Neural crest cell (in vitro differentiated cells): ENCODE data around the gene GPATCH4. TPM values are rescaled to one million over a fixed set of nuclear protein-coding genes. Genes with fewer than 3 reads are reported as not detected.

ENCODE experiments used
- DNase-seq: peaks from one replicate; pipeline ENCODE4 v3.0.0; 2021; ENCODE audit warnings: low read depth, mixed read lengths, low spot score
- H3K27ac Mint-ChIP-seq: one replicate; pipeline ENCODE4 v1.8.0; 2021; ENCODE audit warnings: mild to moderate bottlenecking, mixed read lengths; ENCODE audit not compliant: unreplicated experiment
- H3K27me3 Mint-ChIP-seq: 2 replicates; pipeline ENCODE4 v1.8.0; 2021; ENCODE audit warnings: low read depth, mild to moderate bottlenecking, mixed read lengths
- H3K36me3 Mint-ChIP-seq: 2 replicates; pipeline ENCODE4 v1.8.0; 2021; ENCODE audit warnings: low read depth, mild to moderate bottlenecking, mixed read lengths
- H3K4me1 Mint-ChIP-seq: 2 replicates; pipeline ENCODE4 v1.8.0; 2021; ENCODE audit warnings: mixed read lengths
- H3K4me3 Mint-ChIP-seq: one replicate; pipeline ENCODE4 v1.8.0; 2021; ENCODE audit warnings: mild to moderate bottlenecking, mixed read lengths
- H3K9me3 Mint-ChIP-seq: 2 replicates; pipeline ENCODE4 v1.8.0; 2021; ENCODE audit warnings: mixed read lengths
- total RNA-seq: library from RNA; stranded (reverse); gene quantifications from 2 replicates; pipeline ENCODE4 v1.2.1, GENCODE V29; 2021
- TF ChIP-seq, protein P1 (sequence below): fragments of 200-600 bp; sonication (generic); conservative IDR thresholded peaks from 2 replicates; pipeline ENCODE4 v1.5.0; 2021; ENCODE audit warnings: antibody characterized with exemption, mild to moderate bottlenecking

GPATCH4 gene
- total RNA-seq, 1 donor from 2014 or later = 40.6 TPM

DNA sequence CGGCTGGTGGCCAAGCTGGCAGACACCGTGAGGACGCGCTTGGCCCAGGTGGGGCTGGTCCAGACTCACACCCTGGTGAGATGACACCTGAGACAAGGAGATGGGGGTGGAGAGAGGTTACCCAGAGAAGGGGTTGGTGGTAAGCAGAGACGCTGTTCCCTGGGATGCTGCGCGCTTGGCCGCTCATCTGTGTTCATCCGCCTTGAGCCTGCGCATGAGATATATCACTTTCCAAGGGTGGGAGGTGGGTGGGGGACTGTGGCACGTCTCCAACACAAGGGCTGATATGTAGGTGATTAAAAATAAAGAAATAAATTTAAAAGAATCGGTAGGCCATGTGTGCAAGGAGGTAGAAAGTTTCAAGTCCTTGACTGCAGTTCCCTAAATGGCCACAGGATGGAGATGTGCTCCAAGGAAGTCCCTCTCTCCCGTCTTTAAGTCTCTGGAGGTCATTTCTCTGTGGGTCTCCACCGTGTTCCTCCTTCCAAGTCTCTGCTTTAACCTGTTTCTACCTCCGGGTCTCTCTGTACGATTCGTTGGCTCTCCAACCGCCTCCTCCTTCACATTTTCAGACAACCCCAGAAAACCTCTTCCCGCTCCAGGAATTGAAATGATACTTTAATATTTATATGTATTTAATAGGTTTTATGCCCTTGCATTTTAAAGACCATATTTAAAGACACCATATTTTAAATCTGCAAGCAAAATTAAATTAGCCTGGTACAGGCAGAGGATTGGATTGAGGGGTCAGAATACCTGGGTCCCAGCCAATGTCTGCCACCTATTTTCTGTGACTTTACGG, 17.3 kb downstream of the GPATCH4 start:
- peak; percentile 84 for DNase-seq
- Mint-ChIP-seq H3K36me3 (no peaks in the 10 kb centered on the region), H3K27me3 (no peaks in the 10 kb centered on the region), H3K4me1 (peaks cover 9% of the 10 kb centered on the region), H3K27ac (no peak overlapping the region), H3K9me3 (no peaks in the 10 kb centered on the region), H3K4me3 (peak overlapping the region; percentile 58)
- TF ChIP-seq, protein P1, sequence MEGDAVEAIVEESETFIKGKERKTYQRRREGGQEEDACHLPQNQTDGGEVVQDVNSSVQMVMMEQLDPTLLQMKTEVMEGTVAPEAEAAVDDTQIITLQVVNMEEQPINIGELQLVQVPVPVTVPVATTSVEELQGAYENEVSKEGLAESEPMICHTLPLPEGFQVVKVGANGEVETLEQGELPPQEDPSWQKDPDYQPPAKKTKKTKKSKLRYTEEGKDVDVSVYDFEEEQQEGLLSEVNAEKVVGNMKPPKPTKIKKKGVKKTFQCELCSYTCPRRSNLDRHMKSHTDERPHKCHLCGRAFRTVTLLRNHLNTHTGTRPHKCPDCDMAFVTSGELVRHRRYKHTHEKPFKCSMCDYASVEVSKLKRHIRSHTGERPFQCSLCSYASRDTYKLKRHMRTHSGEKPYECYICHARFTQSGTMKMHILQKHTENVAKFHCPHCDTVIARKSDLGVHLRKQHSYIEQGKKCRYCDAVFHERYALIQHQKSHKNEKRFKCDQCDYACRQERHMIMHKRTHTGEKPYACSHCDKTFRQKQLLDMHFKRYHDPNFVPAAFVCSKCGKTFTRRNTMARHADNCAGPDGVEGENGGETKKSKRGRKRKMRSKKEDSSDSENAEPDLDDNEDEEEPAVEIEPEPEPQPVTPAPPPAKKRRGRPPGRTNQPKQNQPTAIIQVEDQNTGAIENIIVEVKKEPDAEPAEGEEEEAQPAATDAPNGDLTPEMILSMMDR = peak; percentile 90

DNA sequence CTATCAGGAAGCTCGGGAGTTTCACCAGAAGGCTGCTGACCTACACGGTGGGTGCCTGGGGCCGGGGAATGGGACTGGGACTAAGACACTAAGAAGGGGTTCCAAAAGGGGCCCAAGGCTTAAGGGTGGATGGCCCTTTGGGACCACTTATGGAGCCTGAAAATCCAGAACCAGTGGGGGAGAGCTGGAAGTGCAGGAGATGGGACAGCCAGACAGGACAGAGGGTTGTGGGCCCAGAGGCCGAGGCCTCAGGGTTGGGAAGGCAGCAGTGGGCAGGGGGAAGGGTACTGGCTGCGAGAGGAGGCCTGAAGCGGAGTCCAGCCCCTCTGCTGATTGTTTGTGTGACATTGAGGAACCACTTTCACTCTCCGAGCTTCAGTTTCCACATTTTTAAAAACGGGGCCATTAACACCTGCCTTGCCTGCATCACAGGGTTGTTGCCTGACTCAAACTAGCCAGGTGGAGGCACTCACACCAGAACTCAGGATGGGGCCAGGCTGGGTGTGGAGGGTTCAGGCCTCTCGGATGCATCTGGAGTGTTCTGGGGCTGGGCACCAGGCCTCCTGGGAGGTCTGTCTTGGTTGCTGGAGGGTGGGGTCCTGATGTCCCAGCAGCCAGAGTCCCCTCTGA, 18.8 kb downstream of the GPATCH4 start:
- peaks cover 15% of the 10 kb centered on the region for H3K4me1 Mint-ChIP-seq
- no peak for DNase-seq
- no peak overlapping the region for H3K4me3 Mint-ChIP-seq
- TF ChIP-seq, protein P1 = no peak
- no peaks in the 10 kb centered on the region for H3K27me3 Mint-ChIP-seq
- no peaks in the 10 kb centered on the region for H3K9me3 Mint-ChIP-seq
- peak overlapping the region; percentile 36 for H3K27ac Mint-ChIP-seq
- no peaks in the 10 kb centered on the region for H3K36me3 Mint-ChIP-seq

DNA sequence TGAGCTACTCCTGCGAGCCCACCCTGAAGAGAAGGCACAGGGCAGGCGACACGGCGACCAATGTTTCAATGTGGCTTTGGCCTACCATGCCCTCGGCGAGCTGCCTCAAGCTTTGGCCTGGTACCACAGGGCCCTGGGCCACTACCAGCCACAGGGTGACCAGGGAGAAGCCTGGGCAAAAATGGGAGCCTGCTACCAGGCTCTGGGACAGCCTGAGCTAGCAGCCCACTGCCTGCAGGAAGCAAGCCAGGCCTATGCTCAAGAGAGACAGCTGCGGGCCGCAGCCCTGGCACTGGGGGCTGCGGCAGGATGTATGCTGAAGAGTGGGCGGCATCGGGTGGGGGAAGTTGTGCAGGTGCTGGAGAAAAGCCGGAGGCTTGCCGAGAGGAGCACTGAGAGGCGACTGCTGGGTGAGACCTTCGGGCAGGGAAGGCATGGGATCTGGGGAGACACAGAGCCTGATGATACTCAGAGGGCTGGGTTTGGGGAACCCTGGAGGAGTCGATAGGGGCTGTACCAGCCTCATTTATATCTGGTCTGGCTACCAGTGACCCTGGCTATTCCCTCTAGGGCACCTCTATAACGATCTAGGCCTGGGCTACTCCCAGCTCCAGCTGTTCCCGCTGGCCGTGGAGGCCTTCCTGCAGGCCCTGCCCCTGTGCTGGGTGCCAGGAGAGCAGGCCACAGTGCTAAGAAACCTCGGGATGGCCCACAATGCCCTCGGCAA, 19.5 kb downstream of the GPATCH4 start:
- Mint-ChIP-seq H3K36me3 (no peaks in the 10 kb centered on the region), H3K27ac (peak overlapping the region; percentile 88), H3K27me3 (no peaks in the 10 kb centered on the region), H3K9me3 (no peaks in the 10 kb centered on the region), H3K4me1 (peaks cover 15% of the 10 kb centered on the region), H3K4me3 (no peak overlapping the region)
- DNase-seq = no peak
- TF ChIP-seq, protein P1 = no peak

DNA sequence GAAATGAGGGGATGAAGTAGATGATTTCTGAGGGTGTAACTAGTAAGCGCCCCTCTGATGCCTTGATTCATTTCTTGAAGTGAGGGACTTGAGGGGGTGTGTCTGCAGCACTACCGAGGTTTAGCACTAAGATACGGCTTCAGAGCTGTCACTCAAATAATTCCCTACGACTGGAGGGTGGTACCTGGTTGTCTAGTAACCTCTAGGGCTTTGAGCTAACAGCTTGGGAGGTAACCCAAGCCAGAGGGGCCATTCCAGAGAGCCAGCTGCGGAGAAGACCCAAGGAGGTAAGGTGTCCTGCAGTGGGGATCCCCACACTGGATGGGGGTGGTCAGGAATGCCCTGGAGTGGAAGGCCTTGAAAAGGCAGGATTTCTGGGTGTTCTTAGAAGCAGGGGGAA, 21.8 kb downstream of the GPATCH4 start, which contains the start of gene TTC24:
TTC24 (plus strand) TSS at position 252 of the 400 bp plus-strand sequence. CDS start 1,642 bp downstream, outside the sequence.
- TF ChIP-seq, protein P1 = no peak
- H3K9me3 Mint-ChIP-seq = no peaks in the 10 kb centered on the region
- no peak for DNase-seq
- no peaks in the 10 kb centered on the region for H3K36me3 Mint-ChIP-seq
- peaks cover 15% of the 10 kb centered on the region for H3K4me1 Mint-ChIP-seq
- H3K27me3 Mint-ChIP-seq = peaks cover 4% of the 10 kb centered on the region
- no peak within 1 kb of the TSS for H3K27ac Mint-ChIP-seq
- H3K4me3 Mint-ChIP-seq = no peak within 1 kb of the TSS

DNA sequence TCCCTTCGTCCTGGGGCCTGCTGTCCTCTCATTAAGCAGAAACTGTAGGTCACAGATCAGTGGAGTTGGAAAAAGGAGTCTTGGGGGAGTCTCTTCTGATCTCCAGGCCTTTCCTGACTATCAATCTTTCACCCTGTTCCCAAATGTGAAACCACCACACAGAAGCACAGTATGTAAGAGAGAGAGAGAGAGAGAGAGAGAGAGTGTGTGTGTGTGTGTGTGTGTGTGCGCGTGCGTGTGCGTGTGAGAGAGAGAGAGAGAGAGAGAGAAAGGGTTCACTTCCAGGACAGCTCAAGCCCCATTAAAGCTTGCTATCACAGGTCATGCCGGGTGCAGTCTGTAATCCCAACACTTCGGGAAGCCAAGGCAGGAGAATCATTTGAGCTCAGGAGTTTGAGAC, 23.2 kb downstream of the GPATCH4 start:
- H3K9me3 Mint-ChIP-seq = no peaks in the 10 kb centered on the region
- H3K27ac Mint-ChIP-seq = peak overlapping the region; percentile 5
- TF ChIP-seq, protein P1 = no peak
- H3K27me3 Mint-ChIP-seq = peaks cover 9% of the 10 kb centered on the region
- H3K4me1 Mint-ChIP-seq = peaks cover 12% of the 10 kb centered on the region
- no peak for DNase-seq
- no peaks in the 10 kb centered on the region for H3K36me3 Mint-ChIP-seq
- no peak overlapping the region for H3K4me3 Mint-ChIP-seq
